Measurements from ENCODE around the gene LDLRAD4.

LDLRAD4 gene

GRCh38 chr18:13501891-13502290, 283.3 kb downstream of the LDLRAD4 start:
- no peaks in the 10 kb centered on the region for H3K27me3 ChIP-seq (ENCODE audit: insufficient read depth, poor library complexity, severe bottlenecking)
- DNase-seq (ENCODE audit: low read depth in 1 of 2, low spot score in 1 of 2), result no peak
- no peak for TF ChIP-seq REST (IDR thresholded peaks at IDR 0.05; ENCODE audit: insufficient replicate concordance, low read depth)
- no peak for TF ChIP-seq SPI1 (IDR thresholded peaks at IDR 0.05; ENCODE audit: borderline replicate concordance, low read depth)
- no peak for TF ChIP-seq CTCF (IDR thresholded peaks at IDR 0.05; ENCODE audit: insufficient read depth, low read length)
- TF ChIP-seq POLR2AphosphoS5 (IDR thresholded peaks at IDR 0.05; ENCODE audit: low read depth), result no peak
- no peak for TF ChIP-seq GABPA (IDR thresholded peaks at IDR 0.05; ENCODE audit: low read depth)
- H3K27ac ChIP-seq (replicated peaks), result no peak overlapping the region
- no peak overlapping the region for H3K4me3 ChIP-seq (replicated peaks; ENCODE audit: insufficient read depth, low read length)

GRCh38 chr18:13502585-13502984, 284.0 kb downstream of the LDLRAD4 start:
- Histone ChIP-seq H3K27ac (replicated peaks) (no peak overlapping the region), H3K27me3 (ENCODE audit: insufficient read depth, poor library complexity, severe bottlenecking) (no peaks in the 10 kb centered on the region), H3K4me3 (replicated peaks; ENCODE audit: insufficient read depth, low read length) (no peak overlapping the region)
- TF ChIP-seq POLR2AphosphoS5 (IDR thresholded peaks at IDR 0.05; ENCODE audit: low read depth) (no peak), REST (IDR thresholded peaks at IDR 0.05; ENCODE audit: insufficient replicate concordance, low read depth) (no peak), GABPA (IDR thresholded peaks at IDR 0.05; ENCODE audit: low read depth) (no peak), CTCF (IDR thresholded peaks at IDR 0.05; ENCODE audit: insufficient read depth, low read length) (no peak), SPI1 (IDR thresholded peaks at IDR 0.05; ENCODE audit: borderline replicate concordance, low read depth) (no peak)
- no peak for DNase-seq (ENCODE audit: low read depth in 1 of 2, low spot score in 1 of 2)

- Histone ChIP-seq H3K27me3 (ENCODE audit: insufficient read depth, poor library complexity, severe bottlenecking) (no peaks in the 10 kb centered on the region), H3K4me3 (replicated peaks; ENCODE audit: insufficient read depth, low read length) (no peak overlapping the region), H3K27ac (replicated peaks) (no peak overlapping the region)
- DNase-seq (ENCODE audit: low read depth in 1 of 2, low spot score in 1 of 2), result no peak
- TF ChIP-seq GABPA (IDR thresholded peaks at IDR 0.05; ENCODE audit: low read depth), result no peak
- TF ChIP-seq REST (IDR thresholded peaks at IDR 0.05; ENCODE audit: insufficient replicate concordance, low read depth), result no peak
- no peak for TF ChIP-seq SPI1 (IDR thresholded peaks at IDR 0.05; ENCODE audit: borderline replicate concordance, low read depth)
- no peak for TF ChIP-seq POLR2AphosphoS5 (IDR thresholded peaks at IDR 0.05; ENCODE audit: low read depth)
- TF ChIP-seq CTCF (IDR thresholded peaks at IDR 0.05; ENCODE audit: insufficient read depth, low read length), result no peak
Observed at GRCh38 chr18:13503836-13504235, 285.3 kb downstream of the LDLRAD4 start.

All from HL-60 (cell line).